NB4 (cell line): Measurements from ENCODE around the gene RASL10B.

Experiments used
- DNase-seq: peaks from one replicate; pipeline ENCODE4 v3.0.0; 2010; ENCODE audit warnings: low read depth
- H3K4me3 ChIP-seq: one replicate; pipeline ENCODE4 v1.5.1; 2011; ENCODE audit warnings: mild to moderate bottlenecking, low read depth, low read length, moderate library complexity
- CTCF ChIP-seq: IDR thresholded peaks from one replicate; pipeline ENCODE4 v1.5.1; 2012; ENCODE audit warnings: low read depth, low read length
- MAX ChIP-seq: IDR thresholded peaks from 2 replicates; pipeline ENCODE4 v1.6.1; 2011; ENCODE audit warnings: low read depth, low read length
- MYC ChIP-seq: IDR thresholded peaks from 2 replicates; pipeline ENCODE4 v1.6.1; 2011; ENCODE audit warnings: low read depth, low read length
- POLR2A ChIP-seq: IDR thresholded peaks from 2 replicates; pipeline ENCODE4 v1.6.1; 2011; ENCODE audit warnings: mild to moderate bottlenecking; ENCODE audit not compliant: insufficient read length; ENCODE audit errors: extremely low read depth

Gene RASL10B

GRCh38 chr17:35766903-35767510 is 35.6 kb downstream of the RASL10B start:
- DNase-seq, result peak; percentile 48
- TF ChIP-seq POLR2A (no peak), CTCF (peak; percentile 43)
- H3K4me3 ChIP-seq, result no peak overlapping the region

GRCh38 chr17:35768797-35769196 is 37.4 kb downstream of the RASL10B start:
- TF ChIP-seq MYC (no peak), MAX (no peak), CTCF (no peak), POLR2A (no peak)
- DNase-seq, result no peak
- H3K4me3 ChIP-seq, result no peak overlapping the region

GRCh38 chr17:35769895-35770486 is 38.6 kb downstream of the RASL10B start:
- no peak for DNase-seq
- TF ChIP-seq POLR2A (no peak), CTCF (peak; percentile 19), MYC (no peak), MAX (no peak)
- no peak overlapping the region for H3K4me3 ChIP-seq

- no peak for TF ChIP-seq CTCF
- TF ChIP-seq POLR2A, result no peak
- TF ChIP-seq MAX, result no peak
- TF ChIP-seq MYC, result no peak
- no peak for DNase-seq
- no peak overlapping the region for H3K4me3 ChIP-seq
Measured at GRCh38 chr17:35773129-35773528, 41.7 kb downstream of the RASL10B start.

- H3K4me3 ChIP-seq, result no peak overlapping the region
- no peak for DNase-seq
- TF ChIP-seq POLR2A (no peak), MYC (no peak), MAX (no peak), CTCF (no peak)
Measured at GRCh38 chr17:35773679-35774425, 42.4 kb downstream of the RASL10B start.
